MCF 10A (cell line): ENCODE results near the gene UBAC1. TPM values are rescaled to one million over a fixed set of nuclear protein-coding genes. Genes with fewer than 3 reads are reported as not detected.
A peak's percentile ranks its signal among the peaks of the same experiment; 100 is the strongest.

ENCODE experiments used
- BruUV-seq: library from RNA; stranded (reverse); fragments of 400-500 nt; replicated peaks from 2 replicates; lab custom pipeline; 2021; lab: Mats Ljungman, UMichigan
- CTCF ChIA-PET: fragments of 300-600 bp; sonication (Branson Sonifier 250); formaldehyde crosslinking; extraction: SDS; loops from one replicate; lab custom pipeline; 2021; ENCODE audit warnings: antibody characterized with exemption, inconsistent platforms; lab: Yijun Ruan, JAX
- POLR2A ChIA-PET: fragments of 300-600, 350-650 bp; sonication (Branson Sonifier 250); formaldehyde crosslinking; extraction: SDS; loops from one replicate; lab custom pipeline; 2020; ENCODE audit warnings: antibody characterized with exemption, inconsistent platforms; lab: Yijun Ruan, JAX
- DNase-seq: peaks from one replicate; pipeline ENCODE4 v3.0.0-alpha.2; 2018; ENCODE audit not compliant: unreplicated experiment
- H3K27ac Mint-ChIP-seq: one replicate; pipeline ENCODE4 v1.8.0; 2022; ENCODE audit warnings: mild to moderate bottlenecking, low read depth, mixed read lengths; ENCODE audit not compliant: unreplicated experiment
- H3K27me3 Mint-ChIP-seq: one replicate; pipeline ENCODE4 v1.8.0; 2022; ENCODE audit warnings: mixed read lengths; ENCODE audit not compliant: insufficient read depth, unreplicated experiment
- H3K36me3 Mint-ChIP-seq: one replicate; pipeline ENCODE4 v1.8.0; 2022; ENCODE audit warnings: mild to moderate bottlenecking, moderate library complexity, mixed read lengths; ENCODE audit not compliant: insufficient read depth, unreplicated experiment
- H3K4me1 Mint-ChIP-seq: one replicate; pipeline ENCODE4 v1.8.0; 2022; ENCODE audit warnings: mixed read lengths; ENCODE audit not compliant: insufficient read depth, unreplicated experiment
- H3K4me3 Mint-ChIP-seq: one replicate; pipeline ENCODE4 v1.8.0; 2022; ENCODE audit warnings: mild to moderate bottlenecking, moderate library complexity, mixed read lengths; ENCODE audit not compliant: unreplicated experiment
- H3K9me3 Mint-ChIP-seq: one replicate; pipeline ENCODE4 v1.8.0; 2022; ENCODE audit warnings: mixed read lengths; ENCODE audit not compliant: unreplicated experiment
- CTCF ChIP-seq: fragments of 200-600 bp; IDR thresholded peaks from one replicate; pipeline ENCODE4 v1.8.0; 2022; ENCODE audit warnings: antibody characterized with exemption, mild to moderate bottlenecking; ENCODE audit not compliant: unreplicated experiment
- intact Hi-C: fragments of 100-400 bp; cut with micrococcal nuclease; formaldehyde crosslinking; loops from 2 replicates; pipeline ENCODE4 v1.14.1; 2022
- total RNA-seq: library from RNA; stranded (reverse); gene quantifications from 2 replicates; pipeline ENCODE4 v1.2.3, GENCODE V29; 2022

Gene UBAC1
- total RNA-seq, 1 experiment from 2014 or later, result 34.7 TPM

- Mint-ChIP-seq H3K4me3 (no peak overlapping the region), H3K36me3 (peaks cover 1% of the 10 kb centered on the region), H3K27me3 (no peaks in the 10 kb centered on the region), H3K27ac (no peak overlapping the region), H3K9me3 (no peaks in the 10 kb centered on the region), H3K4me1 (peaks cover 29% of the 10 kb centered on the region)
- no peak for DNase-seq
- intact Hi-C loops, result loop anchor here (5.0 kb wide), 1 partner anchor 362 kb away; no protein-coding TSS in a partner anchor
- no TSS peak for BruUV-seq
- no peak for TF ChIP-seq CTCF
- ChIA-PET POLR2A (no interaction called here), CTCF (interaction anchor here (2.2 kb wide), 1 partner anchor 159 kb away, joined by 13 read pairs; no protein-coding TSS in a partner anchor)
Measured at GRCh38 chr9:135963938-135964337, 2.8 kb upstream of the UBAC1 start.

- H3K27me3 Mint-ChIP-seq, result no peaks in the 10 kb centered on the region
- POLR2A ChIA-PET, result no interaction called here
- H3K27ac Mint-ChIP-seq, result no peak overlapping the region
- no TSS peak for BruUV-seq
- H3K36me3 Mint-ChIP-seq, result peaks cover 7% of the 10 kb centered on the region
- no peaks in the 10 kb centered on the region for H3K9me3 Mint-ChIP-seq
- peaks cover 29% of the 10 kb centered on the region for H3K4me1 Mint-ChIP-seq
- no peak for DNase-seq
- no peak overlapping the region for H3K4me3 Mint-ChIP-seq
- TF ChIP-seq CTCF, result no peak
- intact Hi-C loops, result loop anchor here (5.0 kb wide), 1 partner anchor 361 kb away; no protein-coding TSS in a partner anchor
- CTCF ChIA-PET, result interaction anchor here (0.6 to 2.2 kb wide), 2 partner anchors 153 to 159 kb away, joined by 3 to 13 read pairs; no protein-coding TSS in a partner anchor
Measured at GRCh38 chr9:135963338-135963737, 2.2 kb upstream of the UBAC1 start.

GRCh38 chr9:135962696-135963307 is 1.6 kb upstream of the UBAC1 start:
- Mint-ChIP-seq H3K27ac (no peak overlapping the region), H3K4me1 (peaks cover 28% of the 10 kb centered on the region), H3K9me3 (no peaks in the 10 kb centered on the region), H3K36me3 (peaks cover 13% of the 10 kb centered on the region), H3K4me3 (peak overlapping the region; percentile 85), H3K27me3 (no peaks in the 10 kb centered on the region)
- BruUV-seq, result no TSS peak
- CTCF ChIA-PET, result interaction anchor here (0.5 to 2.2 kb wide), 3 partner anchors 154 to 261 kb away, joined by 3 to 13 read pairs (median 3); partner anchors contain the start of gene KCNT1
- intact Hi-C loops, result loop anchor here (5.0 kb wide), 1 partner anchor 361 kb away; no protein-coding TSS in a partner anchor
- DNase-seq, result no peak
- TF ChIP-seq CTCF, result no peak
- POLR2A ChIA-PET, result no interaction called here
